GM12873 (cell line): ENCODE measurements around the gene SLC10A7.

ENCODE experiments used
- TF ChIP-seq, protein P1 (sequence below): IDR thresholded peaks from 2 replicates; pipeline ENCODE4 v1.5.1; 2012; ENCODE audit warnings: low read depth, mild to moderate bottlenecking, moderate library complexity, low read length, control low read depth; ENCODE audit not compliant: insufficient read depth; ENCODE audit errors: missing control alignments

The SLC10A7 gene

DNA sequence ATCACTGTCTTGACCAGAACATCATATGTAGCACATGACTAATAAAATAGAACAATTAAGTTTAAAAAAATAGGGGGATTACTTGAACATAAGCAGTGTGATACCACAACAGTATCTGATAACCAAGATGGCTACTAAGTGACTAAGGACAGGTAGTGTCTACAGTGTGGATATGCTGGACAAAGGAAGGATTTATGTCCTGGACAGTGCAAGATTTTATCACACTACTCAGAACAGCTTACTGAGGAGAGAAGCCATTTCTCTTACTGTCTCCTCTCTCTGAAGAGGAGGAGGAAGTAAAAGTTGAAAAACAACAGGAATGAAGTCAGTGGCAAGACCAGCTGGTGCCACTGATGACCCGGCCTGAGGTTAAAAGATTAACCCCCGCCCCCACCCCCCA lies 4.0 kb upstream of the SLC10A7 start:
- TF ChIP-seq, protein P1, sequence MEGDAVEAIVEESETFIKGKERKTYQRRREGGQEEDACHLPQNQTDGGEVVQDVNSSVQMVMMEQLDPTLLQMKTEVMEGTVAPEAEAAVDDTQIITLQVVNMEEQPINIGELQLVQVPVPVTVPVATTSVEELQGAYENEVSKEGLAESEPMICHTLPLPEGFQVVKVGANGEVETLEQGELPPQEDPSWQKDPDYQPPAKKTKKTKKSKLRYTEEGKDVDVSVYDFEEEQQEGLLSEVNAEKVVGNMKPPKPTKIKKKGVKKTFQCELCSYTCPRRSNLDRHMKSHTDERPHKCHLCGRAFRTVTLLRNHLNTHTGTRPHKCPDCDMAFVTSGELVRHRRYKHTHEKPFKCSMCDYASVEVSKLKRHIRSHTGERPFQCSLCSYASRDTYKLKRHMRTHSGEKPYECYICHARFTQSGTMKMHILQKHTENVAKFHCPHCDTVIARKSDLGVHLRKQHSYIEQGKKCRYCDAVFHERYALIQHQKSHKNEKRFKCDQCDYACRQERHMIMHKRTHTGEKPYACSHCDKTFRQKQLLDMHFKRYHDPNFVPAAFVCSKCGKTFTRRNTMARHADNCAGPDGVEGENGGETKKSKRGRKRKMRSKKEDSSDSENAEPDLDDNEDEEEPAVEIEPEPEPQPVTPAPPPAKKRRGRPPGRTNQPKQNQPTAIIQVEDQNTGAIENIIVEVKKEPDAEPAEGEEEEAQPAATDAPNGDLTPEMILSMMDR = no peak

DNA sequence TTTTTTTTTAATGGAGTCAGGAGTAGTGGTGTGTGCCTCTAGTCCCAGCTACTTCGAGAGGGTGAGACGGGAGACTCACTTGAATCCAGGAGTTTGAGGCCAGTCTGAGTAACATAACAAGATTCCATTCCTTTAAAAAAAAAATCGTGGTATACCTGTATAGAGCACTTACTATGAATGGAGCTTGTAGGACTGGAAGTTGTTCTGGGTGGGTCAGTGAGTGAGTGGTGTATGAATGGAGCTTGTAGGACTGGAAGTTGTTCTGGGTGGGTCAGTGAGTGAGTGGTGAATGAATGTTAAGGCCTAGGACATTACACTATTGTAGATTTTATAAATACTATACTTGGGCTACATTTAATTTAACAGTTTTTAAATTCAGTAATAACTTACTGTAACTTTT lies 2.9 kb upstream of the SLC10A7 start:
- TF ChIP-seq, protein P1 = no peak

DNA sequence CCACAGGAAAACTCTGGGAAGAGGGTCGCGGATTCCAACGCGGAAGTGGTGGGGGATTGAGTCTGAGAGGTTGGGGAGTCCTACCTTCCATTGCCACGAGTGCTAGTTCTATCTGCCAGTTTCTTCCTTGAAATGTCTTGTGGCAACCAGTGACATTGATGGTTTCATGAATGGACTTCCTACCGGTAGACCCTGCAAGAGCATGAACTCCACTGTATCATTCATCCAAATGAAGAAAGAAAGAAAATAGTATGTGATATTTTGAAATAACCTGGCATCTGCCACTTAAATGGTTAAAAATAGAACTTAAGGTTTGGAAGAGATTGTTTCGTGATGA lies 1.1 kb upstream of the SLC10A7 start:
- TF ChIP-seq, protein P1 = peak; percentile 1

DNA sequence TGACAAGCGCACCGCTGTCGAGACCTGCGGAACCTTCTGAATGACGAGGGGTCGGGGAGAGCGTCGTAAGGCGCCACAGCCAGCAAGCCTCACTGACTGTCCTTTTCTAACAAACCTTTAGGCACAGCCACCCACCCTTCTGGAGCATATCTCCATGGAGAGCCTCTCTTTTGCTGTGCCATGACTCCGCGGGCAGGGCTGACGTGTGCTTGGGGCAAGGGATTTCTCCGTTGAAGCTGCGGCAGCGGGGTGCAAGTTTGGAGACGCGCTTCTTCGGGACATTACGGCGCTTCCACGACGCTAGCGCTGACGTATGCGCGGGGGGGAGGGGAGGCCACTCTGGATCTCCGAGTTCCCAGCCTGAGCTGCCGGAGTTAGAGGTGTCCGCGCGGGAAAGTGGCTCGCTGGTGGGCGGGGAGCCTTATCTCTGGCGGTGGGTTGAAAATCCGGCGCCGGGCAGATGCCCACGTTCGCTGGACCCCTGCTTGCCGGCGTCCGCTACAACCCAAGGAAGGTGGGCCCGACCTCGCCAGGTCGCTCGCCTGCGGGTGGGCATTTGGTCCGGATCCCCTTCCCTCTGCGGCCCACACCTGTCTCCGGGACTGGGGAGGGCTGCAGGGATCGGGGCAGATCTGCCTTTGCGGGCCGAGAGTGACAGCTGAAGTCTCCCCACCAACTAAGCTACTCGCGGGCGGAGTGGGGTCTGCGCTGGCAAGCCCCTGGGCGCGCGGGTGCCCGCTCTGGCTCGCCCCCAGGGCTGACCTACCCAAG lies 543 bp upstream of the SLC10A7 start:
- TF ChIP-seq, protein P1 = no peak

DNA sequence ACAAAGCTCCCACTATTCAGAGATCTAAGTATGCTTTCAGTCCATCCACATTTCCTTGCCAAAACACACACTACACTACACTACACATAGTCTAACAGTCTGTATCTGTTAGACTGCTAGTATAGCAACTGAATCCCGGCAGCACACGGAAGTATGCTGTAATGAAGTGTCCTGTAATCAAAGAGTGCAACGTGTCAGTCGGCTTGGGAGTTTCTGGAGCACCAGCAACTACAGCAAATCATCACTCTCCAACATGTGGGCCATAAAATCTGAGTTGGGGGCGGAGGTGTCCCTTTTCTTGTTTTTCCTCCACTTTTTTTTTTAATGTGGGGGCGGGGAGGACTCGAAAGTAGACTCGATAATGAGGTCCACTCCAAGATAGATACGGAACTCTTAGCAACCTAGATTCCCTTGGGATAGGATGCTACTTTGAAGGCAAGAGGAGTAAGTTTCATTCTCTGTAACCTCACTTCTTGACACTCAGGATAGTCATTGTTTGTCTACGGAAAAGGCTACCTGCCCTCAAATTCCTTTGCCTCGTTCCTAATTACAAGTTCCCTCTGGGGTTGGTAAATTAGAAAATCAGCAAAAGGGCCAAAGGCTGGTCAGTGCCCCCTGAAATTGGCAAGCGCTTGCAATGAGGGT lies 722 bp downstream of the SLC10A7 start:
- TF ChIP-seq, protein P1 = no peak

DNA sequence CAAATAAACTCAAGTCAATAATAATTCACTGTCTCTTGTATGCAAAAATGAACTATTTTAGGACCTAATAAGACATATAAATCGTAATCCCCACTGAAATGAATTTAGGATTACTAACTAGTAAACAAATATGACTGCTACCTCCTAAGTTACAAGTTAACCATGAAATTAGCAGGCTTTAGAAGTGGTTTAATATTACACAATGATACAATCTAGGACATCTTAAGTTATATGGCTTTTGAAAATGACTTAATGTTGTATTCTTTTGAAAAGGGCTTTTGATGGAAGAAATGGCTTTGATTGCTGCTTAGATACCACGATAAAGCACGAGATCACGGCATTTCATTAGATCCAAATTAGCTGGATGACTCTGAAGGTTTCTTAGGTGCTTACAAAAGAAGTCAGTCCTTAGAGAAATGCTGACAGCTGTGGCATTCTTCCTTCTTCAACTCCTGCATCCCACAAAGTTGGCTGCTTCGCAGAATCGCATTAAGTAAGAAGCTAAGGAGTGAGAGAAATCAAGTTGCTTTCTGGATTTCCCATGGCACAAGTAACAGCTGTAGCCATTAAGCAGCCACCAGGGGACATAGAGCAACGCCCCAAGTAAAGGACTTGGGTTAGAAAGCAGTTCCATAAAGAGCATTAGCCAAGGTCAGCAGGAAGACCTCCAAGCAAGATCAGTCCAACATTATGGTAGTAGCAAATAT lies 6.9 kb downstream of the SLC10A7 start:
- TF ChIP-seq, protein P1 = no peak

DNA sequence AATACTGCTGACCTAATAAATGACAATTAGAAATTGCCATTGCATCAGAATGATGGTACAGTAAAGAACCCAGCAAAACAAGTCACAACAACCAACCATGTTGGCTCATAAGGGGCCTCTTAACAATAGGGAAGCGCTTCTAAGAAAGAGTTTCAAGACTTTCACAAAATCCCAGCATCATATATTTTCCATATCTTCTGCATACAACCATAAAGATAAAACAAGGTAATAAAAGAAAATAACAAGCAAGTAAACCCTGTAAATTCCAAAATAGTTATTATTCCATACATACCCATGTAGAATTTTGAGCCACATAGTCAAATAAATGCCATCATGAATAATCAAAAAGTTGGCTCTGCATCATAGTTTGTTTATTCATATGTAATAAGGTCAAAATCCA lies 8.2 kb downstream of the SLC10A7 start:
- TF ChIP-seq, protein P1 = no peak
